Peyer's patch (tissue), 4 donors: ENCODE data around the gene SPATA6L.

ENCODE experiments used
- POLR2A ChIP-seq, 2 donors: fragments of 450-650 bp; IDR thresholded peaks; one replicate each; pipeline ENCODE4 v1.5.1; 2017; ENCODE audit warnings: antibody characterized with exemption in 2 of 2, mild to moderate bottlenecking in 2 of 2, moderate library complexity in 2 of 2
- TF ChIP-seq, protein P1 (sequence below), 6 experiments: fragments of 450-650 bp in 4 of 6; fragments of 200-600 bp in 2 of 6; sonication (generic) in 1 of 6; IDR thresholded peaks; one replicate each; pipeline ENCODE4 v1.5.1; 2017 to 2019; ENCODE audit warnings: antibody characterized with exemption in 6 of 6, mild to moderate bottlenecking in 3 of 6, moderate library complexity in 1 of 6

DNA sequence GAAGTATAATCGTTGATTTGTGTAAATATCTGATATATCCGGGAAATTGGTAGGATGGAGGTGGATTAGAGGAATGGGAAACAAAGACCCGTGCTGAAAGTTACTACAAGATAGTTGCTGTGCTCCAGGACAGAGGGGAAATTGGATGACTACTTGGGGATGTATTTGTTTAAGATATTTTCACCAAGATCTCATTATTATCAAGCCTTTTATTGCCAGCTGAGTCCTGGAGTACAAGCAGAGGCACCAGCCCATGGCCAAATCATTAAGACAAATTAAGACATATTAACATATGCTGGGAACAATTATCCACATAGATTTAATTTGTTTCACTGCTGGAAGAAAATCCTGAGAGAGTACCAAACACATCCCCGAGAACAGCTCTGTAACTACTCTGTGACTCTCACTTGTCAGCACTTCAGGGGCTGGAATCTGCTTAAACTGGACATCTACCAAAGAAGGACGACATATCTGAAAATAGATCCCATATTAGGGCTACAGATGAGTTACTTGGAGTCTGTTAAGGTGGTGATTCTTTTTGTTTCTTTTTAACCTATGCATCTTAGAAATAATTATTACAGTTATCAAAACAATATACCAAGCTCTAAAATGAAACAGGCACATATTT lies 107.8 kb downstream of the SPATA6L start:
- TF ChIP-seq, protein P1, sequence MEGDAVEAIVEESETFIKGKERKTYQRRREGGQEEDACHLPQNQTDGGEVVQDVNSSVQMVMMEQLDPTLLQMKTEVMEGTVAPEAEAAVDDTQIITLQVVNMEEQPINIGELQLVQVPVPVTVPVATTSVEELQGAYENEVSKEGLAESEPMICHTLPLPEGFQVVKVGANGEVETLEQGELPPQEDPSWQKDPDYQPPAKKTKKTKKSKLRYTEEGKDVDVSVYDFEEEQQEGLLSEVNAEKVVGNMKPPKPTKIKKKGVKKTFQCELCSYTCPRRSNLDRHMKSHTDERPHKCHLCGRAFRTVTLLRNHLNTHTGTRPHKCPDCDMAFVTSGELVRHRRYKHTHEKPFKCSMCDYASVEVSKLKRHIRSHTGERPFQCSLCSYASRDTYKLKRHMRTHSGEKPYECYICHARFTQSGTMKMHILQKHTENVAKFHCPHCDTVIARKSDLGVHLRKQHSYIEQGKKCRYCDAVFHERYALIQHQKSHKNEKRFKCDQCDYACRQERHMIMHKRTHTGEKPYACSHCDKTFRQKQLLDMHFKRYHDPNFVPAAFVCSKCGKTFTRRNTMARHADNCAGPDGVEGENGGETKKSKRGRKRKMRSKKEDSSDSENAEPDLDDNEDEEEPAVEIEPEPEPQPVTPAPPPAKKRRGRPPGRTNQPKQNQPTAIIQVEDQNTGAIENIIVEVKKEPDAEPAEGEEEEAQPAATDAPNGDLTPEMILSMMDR (IDR thresholded peaks at IDR 0.05): no peak
- TF ChIP-seq POLR2A (IDR thresholded peaks at IDR 0.05): no peak
